DOHH2 (cell line): ENCODE data around the gene PRKN.

Source experiments
- H3F3A ChIP-seq: fragments of 200-600 bp; sonication (generic), shearing (Covaris generic); 2 replicates; pipeline ENCODE4 v1.6.0; 2016; ENCODE audit warnings: antibody characterized with exemption, mild to moderate bottlenecking; ENCODE audit not compliant: control insufficient read depth, insufficient read depth
- H3K27ac ChIP-seq: fragments of 200-600 bp; sonication (generic); 2 replicates; pipeline ENCODE4 v1.5.1; 2014; ENCODE audit warnings: low read depth, mild to moderate bottlenecking, low read length, moderate library complexity
- H3K27me3 ChIP-seq: fragments of 200-600 bp; sonication (generic); 2 replicates; pipeline ENCODE4 v1.6.1; 2014; ENCODE audit warnings: mild to moderate bottlenecking, low read length, mixed read lengths; ENCODE audit not compliant: control insufficient read depth
- H3K36me3 ChIP-seq: fragments of 200-600 bp; sonication (generic); 2 replicates; pipeline ENCODE4 v1.6.1; 2014; ENCODE audit warnings: mild to moderate bottlenecking, low read length, moderate library complexity, mixed read lengths; ENCODE audit not compliant: control insufficient read depth
- H3K4me1 ChIP-seq: fragments of 200-600 bp; sonication (generic); 2 replicates; pipeline ENCODE4 v1.6.1; 2014; ENCODE audit warnings: mild to moderate bottlenecking, low read length, mixed read lengths; ENCODE audit not compliant: control insufficient read depth
- H3K4me2 ChIP-seq: fragments of 200-600 bp; sonication (generic); 2 replicates; pipeline ENCODE4 v1.6.0; 2014; ENCODE audit warnings: mild to moderate bottlenecking, low read length, moderate library complexity
- H3K4me3 ChIP-seq: fragments of 200-600 bp; sonication (generic); 2 replicates; pipeline ENCODE4 v1.5.1; 2014; ENCODE audit warnings: mild to moderate bottlenecking, low read length, mixed read lengths
- H3K79me2 ChIP-seq: fragments of 200-600 bp; sonication (generic); 2 replicates; pipeline ENCODE4 v1.6.1; 2014; ENCODE audit warnings: mild to moderate bottlenecking, low read length, mixed read lengths; ENCODE audit not compliant: control insufficient read depth
- H3K9me2 ChIP-seq: fragments of 200-600 bp; sonication (generic); replicated peaks from 2 replicates; pipeline ENCODE4 v1.6.1; 2014; ENCODE audit warnings: mild to moderate bottlenecking, low read length, mixed read lengths; ENCODE audit not compliant: control insufficient read depth
- H3K9me3 ChIP-seq: fragments of 200-600 bp; sonication (generic); 2 replicates; pipeline ENCODE4 v1.6.1; 2014; ENCODE audit warnings: antibody characterized with exemption, low read length, mixed read lengths; ENCODE audit not compliant: control insufficient read depth, insufficient read depth
- H4K20me1 ChIP-seq: fragments of 200-600 bp; sonication (generic); 2 replicates; pipeline ENCODE4 v1.6.0; 2014; ENCODE audit warnings: low read depth, mild to moderate bottlenecking, antibody characterized with exemption, low read length, moderate library complexity; ENCODE audit not compliant: control insufficient read depth, insufficient read depth
- CTCF ChIP-seq: fragments of 200-600 bp; sonication (generic); IDR thresholded peaks from one replicate; pipeline ENCODE4 v1.5.1; 2014; ENCODE audit warnings: antibody characterized with exemption, mild to moderate bottlenecking, low read depth, low read length; ENCODE audit not compliant: poor library complexity, severe bottlenecking
- EZH2phosphoT487 ChIP-seq: fragments of 200-600 bp; sonication (generic); IDR thresholded peaks from 2 replicates; pipeline ENCODE4 v1.6.1; 2017; ENCODE audit warnings: borderline replicate concordance, mild to moderate bottlenecking, antibody characterized with exemption, low read length, moderate library complexity, mixed read lengths

The PRKN gene

GRCh38 chr6:161344626-161345025, 1382.9 kb downstream of the PRKN start:
- TF ChIP-seq EZH2phosphoT487 (no peak), CTCF (no peak)
- Histone ChIP-seq H3K9me3 (no peaks in the 10 kb centered on the region), H4K20me1 (no peaks in the 10 kb centered on the region), H3K79me2 (no peaks in the 10 kb centered on the region), H3K4me3 (no peak overlapping the region), H3K27me3 (no peaks in the 10 kb centered on the region), H3K4me2 (no peak overlapping the region), H3K36me3 (no peaks in the 10 kb centered on the region), H3K9me2 (no peaks in the 10 kb centered on the region), H3F3A (no peaks in the 10 kb centered on the region), H3K27ac (no peak overlapping the region), H3K4me1 (no peaks in the 10 kb centered on the region)

GRCh38 chr6:161342039-161342438, 1385.5 kb downstream of the PRKN start:
- Histone ChIP-seq H3K4me3 (no peak overlapping the region), H3K4me2 (no peak overlapping the region), H4K20me1 (no peaks in the 10 kb centered on the region), H3F3A (no peaks in the 10 kb centered on the region), H3K9me3 (no peaks in the 10 kb centered on the region), H3K4me1 (no peaks in the 10 kb centered on the region), H3K27me3 (no peaks in the 10 kb centered on the region), H3K27ac (no peak overlapping the region), H3K9me2 (no peaks in the 10 kb centered on the region), H3K36me3 (no peaks in the 10 kb centered on the region), H3K79me2 (no peaks in the 10 kb centered on the region)
- TF ChIP-seq CTCF: no peak
- TF ChIP-seq EZH2phosphoT487: no peak

- Histone ChIP-seq H3K9me3 (no peaks in the 10 kb centered on the region), H3K79me2 (no peaks in the 10 kb centered on the region), H3K27ac (no peak overlapping the region)
Measured at GRCh38 chr6:161341638-161342037, 1385.9 kb downstream of the PRKN start.

More at GRCh38 chr6:161341638-161342037, 1385.9 kb downstream of the PRKN start:
- Histone ChIP-seq H3K4me3 (no peak overlapping the region), H3K4me2 (no peak overlapping the region), H4K20me1 (no peaks in the 10 kb centered on the region), H3F3A (no peaks in the 10 kb centered on the region), H3K4me1 (no peaks in the 10 kb centered on the region), H3K36me3 (no peaks in the 10 kb centered on the region), H3K9me2 (no peaks in the 10 kb centered on the region), H3K27me3 (no peaks in the 10 kb centered on the region)
- TF ChIP-seq CTCF: no peak
- no peak for TF ChIP-seq EZH2phosphoT487
